ENCODE measurements around the gene NDC80.

NDC80 gene

DNA sequence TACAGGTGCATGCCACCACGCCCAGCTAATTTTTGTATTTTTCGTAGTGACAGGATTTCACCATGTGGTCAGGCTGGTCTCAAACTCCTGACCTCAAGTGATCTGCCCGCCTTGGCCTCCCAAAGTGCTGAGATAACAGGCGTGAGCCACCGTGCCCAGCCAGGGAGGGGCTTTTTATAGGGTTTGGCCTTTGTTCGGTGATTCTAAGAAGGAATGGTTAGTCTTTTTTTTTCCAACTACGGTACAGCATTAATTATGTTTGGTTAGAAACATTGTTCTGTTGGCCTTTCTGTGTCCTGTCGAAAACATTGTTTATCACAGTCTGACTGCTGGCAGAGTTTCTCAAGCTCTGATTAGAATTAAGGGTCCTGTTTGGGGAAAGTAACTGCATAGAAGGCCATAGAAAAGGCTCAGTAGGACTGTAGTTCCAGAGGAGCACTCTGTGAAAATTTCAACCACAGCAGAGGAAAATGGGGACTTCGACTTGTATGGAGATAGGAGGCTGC, 64.8 kb downstream of the NDC80 start:
- no peak overlapping the region for H2BK12ac ChIP-seq (ENCODE audit: low read length)
- no peak overlapping the region for H3K4ac ChIP-seq (ENCODE audit: low read length)
- no peak overlapping the region for H2BK120ac ChIP-seq (ENCODE audit: low read depth, low read length)

DNA sequence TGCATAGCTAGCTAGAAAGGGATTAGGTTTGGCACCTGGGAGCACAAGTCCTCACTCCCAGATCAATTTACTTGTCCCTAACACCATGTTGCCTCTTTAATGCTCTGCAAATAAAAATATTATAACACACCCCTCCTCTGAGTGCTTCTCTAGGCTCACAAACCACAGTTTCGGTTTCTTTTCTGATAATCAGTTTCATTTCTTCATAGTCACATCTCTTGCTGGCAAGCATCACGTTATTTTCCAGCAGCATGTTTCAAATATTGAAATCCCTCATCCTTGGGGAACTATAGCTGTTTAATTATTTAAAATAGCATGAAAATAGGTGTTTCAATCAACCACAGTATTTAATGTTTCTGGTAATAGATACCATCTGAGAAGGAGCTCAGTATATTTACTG, 70.3 kb downstream of the NDC80 start:
- Histone ChIP-seq H3K79me1 (ENCODE audit: low read depth, low read length) (no peaks in the 10 kb centered on the region), H3K9ac (ENCODE audit: low read depth, low read length, poor library complexity) (no peak overlapping the region), H3K4me2 (ENCODE audit: insufficient read depth, low read length, poor library complexity, severe bottlenecking) (no peak overlapping the region), H3K18ac (ENCODE audit: low read length) (no peak overlapping the region), H3K4ac (ENCODE audit: low read length) (no peak overlapping the region), H3K23ac (ENCODE audit: low read depth, low read length, poor library complexity) (no peak overlapping the region), H3K27ac (replicated peaks; ENCODE audit: low read length) (no peak overlapping the region), H3K4me3 (ENCODE audit: low read length in 2 of 2) (no peak overlapping the region), H4K8ac (ENCODE audit: low read depth, low read length) (no peak overlapping the region), H3K14ac (ENCODE audit: low read length) (no peak overlapping the region), H2BK15ac (ENCODE audit: low read length) (no peak overlapping the region), H2BK5ac (ENCODE audit: low read length) (no peak overlapping the region), H2AFZ (ENCODE audit: low read length) (no peak overlapping the region), H2BK120ac (ENCODE audit: low read depth, low read length) (no peak overlapping the region), H2AK5ac (ENCODE audit: low read depth, low read length) (no peak overlapping the region), H3K4me1 (ENCODE audit: control insufficient read depth in 2 of 2, insufficient read depth in 1 of 2, low read depth in 1 of 2, low read length in 2 of 2) (peaks cover 0 to 3% of the 10 kb centered on the region in 2 donors), H3K27me3 (ENCODE audit: control insufficient read depth in 3 of 3, insufficient read depth in 3 of 3, low read depth in 1 of 3, low read length in 3 of 3) (peaks cover 0 to 11% (median 0%) of the 10 kb centered on the region in 3 experiments), H2BK12ac (ENCODE audit: low read length) (no peak overlapping the region), H3K36me3 (replicated peaks in 1 of 2; ENCODE audit: control insufficient read depth in 2 of 2, insufficient read depth in 2 of 2, low read length in 2 of 2) (no peaks in the 10 kb centered on the region), H3K9me3 (replicated peaks in 1 of 2; ENCODE audit: control insufficient read depth in 2 of 2, insufficient read depth in 1 of 2, low read depth in 1 of 2, low read length in 2 of 2) (no peaks in the 10 kb centered on the region), H4K91ac (ENCODE audit: low read depth, low read length, poor library complexity) (no peak overlapping the region)
- no peak for DNase-seq (ENCODE audit: low spot score)
- WGBS, 2 donors (ENCODE audit: extremely low coverage in 2 of 2, insufficient read length in 2 of 2, insufficient replicate concordance in 1 of 2): no CpG with 5 or more reads among the region's 2 CpGs

More for the DNA sequence above, 64.8 kb downstream of the NDC80 start:
- WGBS, 2 donors (ENCODE audit: extremely low coverage in 2 of 2, insufficient read length in 2 of 2, insufficient replicate concordance in 1 of 2): no CpG with 5 or more reads among the region's 9 CpGs
- no peak overlapping the region for H2BK15ac ChIP-seq (ENCODE audit: low read length)
- peaks cover 0 to 3% of the 10 kb centered on the region in 2 donors for H3K4me1 ChIP-seq (ENCODE audit: control insufficient read depth in 2 of 2, insufficient read depth in 1 of 2, low read depth in 1 of 2, low read length in 2 of 2)
- no peak overlapping the region for H4K91ac ChIP-seq (ENCODE audit: low read depth, low read length, poor library complexity)
- no peaks in the 10 kb centered on the region for H3K36me3 ChIP-seq (replicated peaks in 1 of 2; ENCODE audit: control insufficient read depth in 2 of 2, insufficient read depth in 2 of 2, low read length in 2 of 2)
- no peak overlapping the region for H3K14ac ChIP-seq (ENCODE audit: low read length)
- no peak overlapping the region for H3K27ac ChIP-seq (replicated peaks; ENCODE audit: low read length)
- H3K18ac ChIP-seq (ENCODE audit: low read length): no peak overlapping the region
- H4K8ac ChIP-seq (ENCODE audit: low read depth, low read length): no peak overlapping the region
- H3K23ac ChIP-seq (ENCODE audit: low read depth, low read length, poor library complexity): no peak overlapping the region
- H3K9ac ChIP-seq (ENCODE audit: low read depth, low read length, poor library complexity): no peak overlapping the region
- H2AFZ ChIP-seq (ENCODE audit: low read length): peak overlapping the region; percentile 67
- no peak for DNase-seq (ENCODE audit: low spot score)
- no peaks in the 10 kb centered on the region for H3K27me3 ChIP-seq (ENCODE audit: control insufficient read depth in 3 of 3, insufficient read depth in 3 of 3, low read depth in 1 of 3, low read length in 3 of 3)
- H2BK5ac ChIP-seq (ENCODE audit: low read length): no peak overlapping the region
- H3K9me3 ChIP-seq (replicated peaks in 1 of 2; ENCODE audit: control insufficient read depth in 2 of 2, insufficient read depth in 1 of 2, low read depth in 1 of 2, low read length in 2 of 2): no peaks in the 10 kb centered on the region
- H2AK5ac ChIP-seq (ENCODE audit: low read depth, low read length): no peak overlapping the region
- no peaks in the 10 kb centered on the region for H3K79me1 ChIP-seq (ENCODE audit: low read depth, low read length)
- H3K4me3 ChIP-seq (ENCODE audit: low read length in 2 of 2): no peak overlapping the region
- H3K4me2 ChIP-seq (ENCODE audit: insufficient read depth, low read length, poor library complexity, severe bottlenecking): no peak overlapping the region

DNA sequence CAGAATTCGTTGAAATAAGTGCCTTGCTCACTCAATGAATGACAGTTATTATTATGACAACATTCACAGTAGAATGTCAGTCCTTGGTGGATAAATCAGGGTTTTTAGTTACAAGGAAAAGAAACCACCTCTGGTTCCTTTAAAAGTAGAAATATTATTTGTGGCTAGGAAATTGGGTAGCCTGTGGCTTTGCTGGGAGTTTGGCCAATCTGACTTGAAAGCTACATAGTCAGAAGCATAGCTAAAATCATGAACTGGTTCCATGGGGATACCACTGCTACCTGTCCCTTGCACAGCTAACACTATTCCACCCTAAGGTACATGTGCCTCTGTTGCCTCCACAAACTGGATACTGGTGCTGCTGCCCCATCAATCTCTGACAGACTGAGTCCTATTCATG, 71.4 kb downstream of the NDC80 start:
- no peak overlapping the region for H3K4me3 ChIP-seq (ENCODE audit: low read length in 2 of 2)
- H3K4me2 ChIP-seq (ENCODE audit: insufficient read depth, low read length, poor library complexity, severe bottlenecking): no peak overlapping the region
- no peak overlapping the region for H2AFZ ChIP-seq (ENCODE audit: low read length)
- H3K9ac ChIP-seq (ENCODE audit: low read depth, low read length, poor library complexity): no peak overlapping the region
- no peak overlapping the region for H2BK5ac ChIP-seq (ENCODE audit: low read length)
- no peak overlapping the region for H2BK12ac ChIP-seq (ENCODE audit: low read length)
- H3K27ac ChIP-seq (replicated peaks; ENCODE audit: low read length): no peak overlapping the region
- H4K8ac ChIP-seq (ENCODE audit: low read depth, low read length): no peak overlapping the region
- no CpG with 5 or more reads among the region's 1 CpG for WGBS, 2 donors (ENCODE audit: extremely low coverage in 2 of 2, insufficient read length in 2 of 2, insufficient replicate concordance in 1 of 2)
- no peak overlapping the region for H3K18ac ChIP-seq (ENCODE audit: low read length)
- H3K79me1 ChIP-seq (ENCODE audit: low read depth, low read length): no peaks in the 10 kb centered on the region
- no peak overlapping the region for H3K23ac ChIP-seq (ENCODE audit: low read depth, low read length, poor library complexity)
- no peak for DNase-seq (ENCODE audit: low spot score)
- H4K91ac ChIP-seq (ENCODE audit: low read depth, low read length, poor library complexity): no peak overlapping the region
- no peaks in the 10 kb centered on the region for H3K4me1 ChIP-seq (ENCODE audit: control insufficient read depth in 2 of 2, insufficient read depth in 1 of 2, low read depth in 1 of 2, low read length in 2 of 2)
- no peak overlapping the region for H3K4ac ChIP-seq (ENCODE audit: low read length)
- H3K36me3 ChIP-seq (replicated peaks in 1 of 2; ENCODE audit: control insufficient read depth in 2 of 2, insufficient read depth in 2 of 2, low read length in 2 of 2): no peaks in the 10 kb centered on the region
- no peak overlapping the region for H2BK15ac ChIP-seq (ENCODE audit: low read length)
- H3K9me3 ChIP-seq (replicated peaks in 1 of 2; ENCODE audit: control insufficient read depth in 2 of 2, insufficient read depth in 1 of 2, low read depth in 1 of 2, low read length in 2 of 2): no peaks in the 10 kb centered on the region
- no peak overlapping the region for H3K14ac ChIP-seq (ENCODE audit: low read length)
- H2AK5ac ChIP-seq (ENCODE audit: low read depth, low read length): no peak overlapping the region
- peaks cover 0 to 11% (median 0%) of the 10 kb centered on the region in 3 experiments for H3K27me3 ChIP-seq (ENCODE audit: control insufficient read depth in 3 of 3, insufficient read depth in 3 of 3, low read depth in 1 of 3, low read length in 3 of 3)
- no peak overlapping the region for H2BK120ac ChIP-seq (ENCODE audit: low read depth, low read length)

GRCh38 chr18:2644535-2644934, 73.2 kb downstream of the NDC80 start:
- no CpG with 5 or more reads among the region's 1 CpG for WGBS, 2 donors (ENCODE audit: extremely low coverage in 2 of 2, insufficient read length in 2 of 2, insufficient replicate concordance in 1 of 2)

More at GRCh38 chr18:2644535-2644934, 73.2 kb downstream of the NDC80 start:
- Histone ChIP-seq H4K8ac (ENCODE audit: low read depth, low read length) (no peak overlapping the region), H3K36me3 (replicated peaks in 1 of 2; ENCODE audit: control insufficient read depth in 2 of 2, insufficient read depth in 2 of 2, low read length in 2 of 2) (no peaks in the 10 kb centered on the region), H3K14ac (ENCODE audit: low read length) (no peak overlapping the region), H2BK120ac (ENCODE audit: low read depth, low read length) (no peak overlapping the region), H3K4ac (ENCODE audit: low read length) (no peak overlapping the region), H3K4me2 (ENCODE audit: insufficient read depth, low read length, poor library complexity, severe bottlenecking) (no peak overlapping the region), H3K27ac (replicated peaks; ENCODE audit: low read length) (no peak overlapping the region), H2AFZ (ENCODE audit: low read length) (no peak overlapping the region), H4K91ac (ENCODE audit: low read depth, low read length, poor library complexity) (no peak overlapping the region), H3K79me1 (ENCODE audit: low read depth, low read length) (no peaks in the 10 kb centered on the region), H3K9me3 (replicated peaks in 1 of 2; ENCODE audit: control insufficient read depth in 2 of 2, insufficient read depth in 1 of 2, low read depth in 1 of 2, low read length in 2 of 2) (no peaks in the 10 kb centered on the region), H3K18ac (ENCODE audit: low read length) (no peak overlapping the region), H3K4me1 (ENCODE audit: control insufficient read depth in 2 of 2, insufficient read depth in 1 of 2, low read depth in 1 of 2, low read length in 2 of 2) (no peaks in the 10 kb centered on the region), H3K27me3 (ENCODE audit: control insufficient read depth in 3 of 3, insufficient read depth in 3 of 3, low read depth in 1 of 3, low read length in 3 of 3) (peaks cover 0 to 11% (median 0%) of the 10 kb centered on the region in 3 experiments), H2BK12ac (ENCODE audit: low read length) (no peak overlapping the region), H3K4me3 (ENCODE audit: low read length in 2 of 2) (no peak overlapping the region), H2AK5ac (ENCODE audit: low read depth, low read length) (no peak overlapping the region), H2BK5ac (ENCODE audit: low read length) (no peak overlapping the region), H3K23ac (ENCODE audit: low read depth, low read length, poor library complexity) (no peak overlapping the region), H2BK15ac (ENCODE audit: low read length) (no peak overlapping the region), H3K9ac (ENCODE audit: low read depth, low read length, poor library complexity) (no peak overlapping the region)
- no peak for DNase-seq (ENCODE audit: low spot score)
